ENCODE results near the gene SPSB2. TPM values are rescaled to one million over a fixed set of nuclear protein-coding genes. Genes with fewer than 3 reads are reported as not detected.
A peak's percentile ranks its signal among the peaks of the same experiment; 100 is the strongest.
"Not testable (repeated sequence)": the region's sequence is repeated elsewhere in the genome, so short reads cannot be mapped to it uniquely, and the experiment has no call there.

The SPSB2 gene
- total and polyA plus RNA-seq, 3 donors from 2014 or later: 11.6 to 22.0 (median 21.3) TPM

DNA sequence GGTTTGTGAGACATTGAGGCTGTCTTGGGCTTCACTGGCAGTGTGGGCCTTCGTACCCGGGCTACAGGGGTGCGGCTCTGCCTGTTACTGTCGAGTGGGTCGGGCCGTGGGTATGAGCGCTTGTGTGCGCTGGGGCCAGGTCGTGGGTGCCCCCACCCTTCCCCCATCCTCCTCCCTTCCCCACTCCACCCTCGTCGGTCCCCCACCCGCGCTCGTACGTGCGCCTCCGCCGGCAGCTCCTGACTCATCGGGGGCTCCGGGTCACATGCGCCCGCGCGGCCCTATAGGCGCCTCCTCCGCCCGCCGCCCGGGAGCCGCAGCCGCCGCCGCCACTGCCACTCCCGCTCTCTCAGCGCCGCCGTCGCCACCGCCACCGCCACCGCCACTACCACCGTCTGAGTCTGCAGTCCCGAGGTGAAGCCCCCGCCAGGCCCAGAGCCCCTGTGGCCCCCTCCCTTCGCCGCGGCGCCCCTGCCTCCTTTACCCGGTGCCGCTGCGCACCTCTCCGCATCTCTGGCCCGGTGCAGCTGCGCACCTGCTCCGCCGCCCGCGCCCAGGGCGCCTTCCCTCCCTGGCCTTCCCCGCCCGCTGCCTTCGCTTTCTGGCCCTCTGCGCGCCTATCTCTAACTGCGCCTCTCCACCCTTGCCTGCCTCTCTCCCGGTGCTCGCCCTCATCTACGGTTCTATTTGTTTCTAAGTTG lies 41.3 kb upstream of the SPSB2 start, which contains the start of gene ENO2:
TSS of gene ENO2 (plus strand) at position 335 of the 701 bp plus-strand sequence. CDS start 1,253 bp downstream, outside the sequence.
- intact Hi-C loops (cut with DNase I; ENCODE audit: low total_unique reads): no loop called here
- Histone ChIP-seq H3K4me1 (peaks cover 15% of the 10 kb centered on the region), H3K9me3 (no peaks in the 10 kb centered on the region), H3K27ac (peak within 1 kb of the TSS; percentile 27 to 48), H3K27me3 (no peaks in the 10 kb centered on the region), H3K36me3 (ENCODE audit: low read depth, missing control alignments) (no peaks in the 10 kb centered on the region), H3K4me3 (peak within 1 kb of the TSS; percentile 41 to 62)
- 0% methylated on average over 45 to 54 of the region's 68 CpGs for WGBS, 2 donors
- DNase-seq: peak; percentile 71
- TF ChIP-seq, protein P1, sequence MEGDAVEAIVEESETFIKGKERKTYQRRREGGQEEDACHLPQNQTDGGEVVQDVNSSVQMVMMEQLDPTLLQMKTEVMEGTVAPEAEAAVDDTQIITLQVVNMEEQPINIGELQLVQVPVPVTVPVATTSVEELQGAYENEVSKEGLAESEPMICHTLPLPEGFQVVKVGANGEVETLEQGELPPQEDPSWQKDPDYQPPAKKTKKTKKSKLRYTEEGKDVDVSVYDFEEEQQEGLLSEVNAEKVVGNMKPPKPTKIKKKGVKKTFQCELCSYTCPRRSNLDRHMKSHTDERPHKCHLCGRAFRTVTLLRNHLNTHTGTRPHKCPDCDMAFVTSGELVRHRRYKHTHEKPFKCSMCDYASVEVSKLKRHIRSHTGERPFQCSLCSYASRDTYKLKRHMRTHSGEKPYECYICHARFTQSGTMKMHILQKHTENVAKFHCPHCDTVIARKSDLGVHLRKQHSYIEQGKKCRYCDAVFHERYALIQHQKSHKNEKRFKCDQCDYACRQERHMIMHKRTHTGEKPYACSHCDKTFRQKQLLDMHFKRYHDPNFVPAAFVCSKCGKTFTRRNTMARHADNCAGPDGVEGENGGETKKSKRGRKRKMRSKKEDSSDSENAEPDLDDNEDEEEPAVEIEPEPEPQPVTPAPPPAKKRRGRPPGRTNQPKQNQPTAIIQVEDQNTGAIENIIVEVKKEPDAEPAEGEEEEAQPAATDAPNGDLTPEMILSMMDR (IDR thresholded peaks at IDR 0.05): no peak
- no peak for TF ChIP-seq POLR2A (IDR thresholded peaks at IDR 0.05)

DNA sequence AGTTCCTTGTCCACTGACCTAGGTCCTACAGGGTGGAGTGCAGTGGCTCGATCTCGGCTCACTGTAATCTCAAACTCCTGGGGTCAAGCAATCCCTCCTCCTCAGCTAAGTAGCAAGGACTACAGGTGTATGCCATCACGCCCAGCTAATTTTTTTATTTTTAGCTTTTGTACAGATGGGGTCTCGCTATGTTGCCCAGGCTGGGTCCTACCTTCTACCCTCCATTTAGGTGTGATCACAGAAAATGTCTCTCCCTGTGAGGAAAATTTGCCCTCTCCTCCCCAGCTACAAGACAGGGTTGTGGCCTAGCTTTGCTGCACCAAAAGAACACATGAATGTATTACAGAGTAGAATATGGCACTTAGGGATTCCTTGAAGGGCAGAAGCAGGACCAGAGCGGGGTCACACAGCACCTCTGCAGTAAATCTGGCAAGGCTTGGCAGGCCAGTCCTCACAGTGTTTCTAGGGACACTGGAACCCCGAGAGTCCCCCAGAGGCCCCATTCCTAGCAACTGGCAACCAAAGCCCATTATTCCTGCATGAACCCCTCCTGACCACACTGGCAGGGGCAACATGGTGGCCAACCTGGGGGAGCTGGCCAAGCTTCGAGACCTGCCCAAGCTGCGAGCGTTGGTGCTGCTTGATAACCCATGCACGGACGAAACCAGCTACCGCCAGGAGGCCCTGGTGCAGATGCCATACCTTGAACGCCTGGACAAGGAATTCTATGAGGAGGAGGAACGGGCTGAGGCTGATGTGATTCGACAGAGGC lies 39.2 kb upstream of the SPSB2 start:
- Histone ChIP-seq H3K4me1 (peaks cover 15% of the 10 kb centered on the region), H3K27me3 (no peaks in the 10 kb centered on the region), H3K27ac (no peak overlapping the region), H3K4me3 (no peak overlapping the region), H3K36me3 (ENCODE audit: low read depth, missing control alignments) (no peaks in the 10 kb centered on the region), H3K9me3 (no peaks in the 10 kb centered on the region)
- TF ChIP-seq, protein P1 (IDR thresholded peaks at IDR 0.05): no peak
- TF ChIP-seq POLR2A (IDR thresholded peaks at IDR 0.05): no peak
- no peak for DNase-seq
- intact Hi-C loops (cut with DNase I; ENCODE audit: low total_unique reads): no loop called here
- 80 to 82% methylated on average over 10 to 15 of the region's 15 CpGs for WGBS, 2 donors

DNA sequence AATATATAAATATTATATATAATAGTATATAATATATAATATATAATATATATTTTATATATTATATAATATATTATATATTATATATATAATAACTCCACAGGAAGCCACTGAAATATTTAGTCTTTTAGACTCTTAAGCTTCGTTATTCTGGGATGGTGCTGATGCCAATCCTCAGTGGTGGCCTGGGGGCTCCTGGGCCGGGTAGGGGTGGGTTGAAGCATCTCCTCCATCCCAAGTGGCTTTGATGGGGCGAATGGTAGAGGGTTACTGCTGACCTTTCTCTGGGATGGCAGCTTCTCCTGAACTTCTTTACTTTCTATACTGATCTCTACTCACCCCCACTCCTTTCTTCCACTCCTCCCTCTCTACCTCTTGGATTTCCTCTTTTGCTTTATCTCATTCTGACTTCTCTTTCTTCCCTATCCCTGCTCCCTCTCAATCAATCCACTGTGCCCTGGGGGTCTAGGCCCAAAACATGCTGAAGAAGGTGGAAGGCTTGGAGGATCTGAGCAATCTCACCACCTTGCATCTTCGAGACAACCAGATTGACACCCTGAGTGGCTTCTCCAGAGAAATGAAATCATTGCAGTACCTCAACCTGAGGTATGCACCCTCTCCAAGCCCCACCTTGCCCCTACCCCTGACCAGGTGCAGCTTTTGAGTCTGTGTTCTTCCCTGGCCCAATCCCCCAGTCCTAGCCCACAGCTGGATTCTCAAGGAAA lies 36.5 kb upstream of the SPSB2 start:
- Histone ChIP-seq H3K4me1 (peaks cover 13% of the 10 kb centered on the region), H3K4me3 (no peak overlapping the region), H3K27me3 (no peaks in the 10 kb centered on the region), H3K27ac (no peak overlapping the region), H3K9me3 (no peaks in the 10 kb centered on the region), H3K36me3 (ENCODE audit: low read depth, missing control alignments) (no peaks in the 10 kb centered on the region)
- WGBS, 2 donors: 90 to 91% methylated on average over 4 of the region's 4 CpGs
- intact Hi-C loops (cut with DNase I; ENCODE audit: low total_unique reads): no loop called here
- no peak for TF ChIP-seq POLR2A (IDR thresholded peaks at IDR 0.05)
- TF ChIP-seq, protein P1 (IDR thresholded peaks at IDR 0.05): no peak
- no peak for DNase-seq

DNA sequence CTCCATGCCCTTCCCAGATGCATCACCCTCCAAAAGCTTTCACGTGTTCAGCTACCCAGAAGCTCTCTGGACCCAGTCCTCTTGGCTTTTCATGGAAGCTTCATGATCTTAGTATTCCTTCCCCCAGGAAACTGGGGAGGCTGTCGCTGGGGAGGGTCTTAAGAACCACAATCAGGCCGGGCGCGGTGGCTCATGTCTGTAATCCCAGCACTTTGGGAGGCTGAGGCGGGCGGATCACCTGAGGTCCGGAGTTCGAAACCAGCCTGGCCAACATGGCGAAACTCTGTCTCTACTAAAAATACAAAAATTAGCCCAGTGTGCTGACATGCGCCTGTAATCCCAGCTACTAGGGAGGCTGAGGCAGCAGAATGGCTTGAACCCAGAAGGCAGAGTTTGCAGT lies 35.0 kb upstream of the SPSB2 start:
- DNase-seq; intact Hi-C loops (cut with DNase I; ENCODE audit: low total_unique reads); H3K27me3 ChIP-seq; H3K9me3 ChIP-seq; H3K4me3 ChIP-seq; H3K36me3 ChIP-seq (ENCODE audit: low read depth, missing control alignments); H3K27ac ChIP-seq: not testable (repeated sequence)
- WGBS, 2 donors: 96% methylated on average over 9 to 11 of the region's 11 CpGs
- H3K4me1 ChIP-seq: peaks cover 13% of the 10 kb centered on the region
